HG03139 (cell line): ENCODE results near the gene TM6SF1.
"Not testable (repeated sequence)": the region's sequence is repeated elsewhere in the genome, so short reads cannot be mapped to it uniquely, and the experiment has no call there.

ENCODE experiments used
- ATAC-seq: cut with Tn5 transposase; IDR thresholded peaks from one replicate; pipeline ENCODE4 v1.9.1; 2021; ENCODE audit not compliant: unreplicated experiment

The TM6SF1 gene

GRCh38 chr15:83106994-83107840 is at the start of gene TM6SF1:
Gene TM6SF1 (plus strand): TSS chr15:83107645. CDS start chr15:83107681, 36 bp downstream.
- no peak for ATAC-seq

- no peak for ATAC-seq
Observed at GRCh38 chr15:83057696-83058376, 49.6 kb upstream of the TM6SF1 start.

GRCh38 chr15:83061680-83062079 is 45.8 kb upstream of the TM6SF1 start:
- ATAC-seq = no peak

GRCh38 chr15:83062768-83063180 is 44.7 kb upstream of the TM6SF1 start:
- ATAC-seq = no peak

- no peak for ATAC-seq
Observed at GRCh38 chr15:83063551-83063950, 43.9 kb upstream of the TM6SF1 start.

GRCh38 chr15:83064859-83065258 is 42.6 kb upstream of the TM6SF1 start:
- ATAC-seq = no peak

- no peak for ATAC-seq
Observed at GRCh38 chr15:83065431-83065830, 42.0 kb upstream of the TM6SF1 start.

GRCh38 chr15:83066034-83066733 is 41.3 kb upstream of the TM6SF1 start:
- no peak for ATAC-seq

- peak; percentile 84 for ATAC-seq
Observed at GRCh38 chr15:83066734-83067637, 40.5 kb upstream of the TM6SF1 start, which contains the start of gene BTBD1. Gene BTBD1 (minus strand): TSS chr15:83067252. CDS start chr15:83067151, 101 bp downstream.

GRCh38 chr15:83067638-83067962 is 39.8 kb upstream of the TM6SF1 start:
- ATAC-seq = no peak

GRCh38 chr15:83068054-83068453 is 39.4 kb upstream of the TM6SF1 start:
- no peak for ATAC-seq

- ATAC-seq = not testable (repeated sequence)
Observed at GRCh38 chr15:83069211-83069642, 38.2 kb upstream of the TM6SF1 start.

GRCh38 chr15:83077491-83078230 is 29.8 kb upstream of the TM6SF1 start:
- ATAC-seq = no peak

- ATAC-seq = no peak
Observed at GRCh38 chr15:83078712-83079111, 28.7 kb upstream of the TM6SF1 start.

- ATAC-seq = no peak
Observed at GRCh38 chr15:83081256-83082014, 26.0 kb upstream of the TM6SF1 start.

GRCh38 chr15:83082730-83083386 is 24.6 kb upstream of the TM6SF1 start:
- no peak for ATAC-seq

- ATAC-seq = not testable (repeated sequence)
Observed at GRCh38 chr15:83085461-83085860, 22.0 kb upstream of the TM6SF1 start.

- not testable (repeated sequence) for ATAC-seq
Observed at GRCh38 chr15:83085864-83086552, 21.4 kb upstream of the TM6SF1 start.
